Trophoblast cell (in vitro differentiated cells and primary cell): ENCODE results near the gene SLC2A6.

Experiments used
- DNase-seq, 2 donors: peaks; one replicate each; pipeline ENCODE4 v3.0.0-alpha.2; 2016
- H2AFZ ChIP-seq: 2 replicates; pipeline ENCODE4 v1.6.1; 2013; ENCODE audit warnings: low read length, moderate library complexity, mild to moderate bottlenecking; ENCODE audit not compliant: insufficient read depth, poor library complexity
- H2AK5ac ChIP-seq: 2 replicates; pipeline ENCODE4 v1.6.1; 2013; ENCODE audit warnings: mild to moderate bottlenecking, low read length
- H2BK120ac ChIP-seq: 2 replicates; pipeline ENCODE4 v1.6.1; 2013; ENCODE audit warnings: low read length, mild to moderate bottlenecking, moderate library complexity; ENCODE audit not compliant: insufficient read depth, poor library complexity
- H2BK12ac ChIP-seq: 2 replicates; pipeline ENCODE4 v1.6.1; 2013; ENCODE audit warnings: mild to moderate bottlenecking, low read length, moderate library complexity
- H2BK5ac ChIP-seq: 2 replicates; pipeline ENCODE4 v1.6.1; 2013; ENCODE audit warnings: low read length, low read depth, moderate library complexity, mild to moderate bottlenecking; ENCODE audit not compliant: poor library complexity
- H3K14ac ChIP-seq: 2 replicates; pipeline ENCODE4 v1.6.1; 2013; ENCODE audit warnings: mild to moderate bottlenecking, low read length
- H3K18ac ChIP-seq: 2 replicates; pipeline ENCODE4 v1.6.1; 2013; ENCODE audit warnings: mild to moderate bottlenecking, low read length
- H3K23ac ChIP-seq: 2 replicates; pipeline ENCODE4 v1.6.1; 2013; ENCODE audit warnings: low read length
- H3K27ac ChIP-seq: 2 replicates; pipeline ENCODE4 v1.5.1; 2013; ENCODE audit warnings: low read depth, mild to moderate bottlenecking, inconsistent platforms, low read length, moderate library complexity
- H3K27me3 ChIP-seq: 2 replicates; pipeline ENCODE4 v1.6.1; 2013; ENCODE audit warnings: inconsistent platforms, mild to moderate bottlenecking, low read length, moderate library complexity; ENCODE audit not compliant: insufficient read depth
- H3K36me3 ChIP-seq, 2 experiments: 1 replicate in 1 of 2; 2 replicates in 1 of 2; pipeline ENCODE4 v1.6.1; 2013; ENCODE audit warnings: low read length in 2 of 2, mild to moderate bottlenecking in 2 of 2, moderate library complexity in 1 of 2; ENCODE audit not compliant: insufficient read depth in 2 of 2, control insufficient read depth in 1 of 2
- H3K4ac ChIP-seq: 2 replicates; pipeline ENCODE4 v1.6.1; 2013; ENCODE audit warnings: low read depth, mild to moderate bottlenecking, low read length, moderate library complexity
- H3K4me1 ChIP-seq, 2 experiments: 1 replicate in 1 of 2; 2 replicates in 1 of 2; pipeline ENCODE4 v1.6.1; 2013; ENCODE audit warnings: low read length in 2 of 2, mild to moderate bottlenecking in 2 of 2, moderate library complexity in 1 of 2; ENCODE audit not compliant: insufficient read depth in 2 of 2, control insufficient read depth in 1 of 2
- H3K4me2 ChIP-seq: 2 replicates; pipeline ENCODE4 v1.6.1; 2013; ENCODE audit warnings: inconsistent platforms, mild to moderate bottlenecking, low read length, moderate library complexity
- H3K4me3 ChIP-seq: 2 replicates; pipeline ENCODE4 v1.5.1; 2013; ENCODE audit warnings: mild to moderate bottlenecking, low read depth, low read length, inconsistent platforms
- H3K79me1 ChIP-seq: one replicate; pipeline ENCODE4 v1.6.1; 2013; ENCODE audit warnings: low read length
- H3K79me2 ChIP-seq: 2 replicates; pipeline ENCODE4 v1.6.1; 2013; ENCODE audit warnings: low read length, mild to moderate bottlenecking; ENCODE audit not compliant: control insufficient read depth, insufficient read depth, poor library complexity
- H3K9ac ChIP-seq: 2 replicates; pipeline ENCODE4 v1.6.1; 2013; ENCODE audit warnings: mild to moderate bottlenecking, low read length
- H3K9me3 ChIP-seq: 2 replicates; pipeline ENCODE4 v1.6.1; 2013; ENCODE audit warnings: low read depth, mild to moderate bottlenecking, control low read depth, inconsistent platforms, low read length; ENCODE audit not compliant: insufficient read depth
- H4K12ac ChIP-seq: 2 replicates; pipeline ENCODE4 v1.6.1; 2013; ENCODE audit warnings: low read depth, mild to moderate bottlenecking, low read length, moderate library complexity
- H4K8ac ChIP-seq: 2 replicates; pipeline ENCODE4 v1.6.1; 2013; ENCODE audit warnings: low read depth, mild to moderate bottlenecking, low read length, moderate library complexity
- H4K91ac ChIP-seq: one replicate; pipeline ENCODE4 v1.6.1; 2013; ENCODE audit warnings: low read depth, mild to moderate bottlenecking, low read length, moderate library complexity
- WGBS: extraction: QIAGEN DNeasy Blood & Tissue Kit; methylation state at CpG from one replicate; pipeline ENCODE4 v1.1.7; 2013; ENCODE audit warnings: missing lambda C conversion rate; ENCODE audit not compliant: insufficient read length, insufficient coverage; ENCODE audit errors: extremely low coverage; 5-methylcytosine and 5-hydroxymethylcytosine counted together

Gene SLC2A6

GRCh38 chr9:133494636-133495326 lies 15.9 kb upstream of the SLC2A6 start:
- H3K79me2 ChIP-seq: no peaks in the 10 kb centered on the region
- peaks cover under 1 to 10% of the 10 kb centered on the region in 2 experiments for H3K4me1 ChIP-seq
- H3K4ac ChIP-seq: no peak overlapping the region
- H2AFZ ChIP-seq: no peak overlapping the region
- no peak overlapping the region for H4K8ac ChIP-seq
- H3K4me3 ChIP-seq: no peak overlapping the region
- H3K79me1 ChIP-seq: no peaks in the 10 kb centered on the region
- no peak overlapping the region for H2BK12ac ChIP-seq
- no peak overlapping the region for H3K27ac ChIP-seq
- peak overlapping the region; percentile 56 for H4K91ac ChIP-seq
- H2BK5ac ChIP-seq: no peak overlapping the region
- no peak overlapping the region for H2BK120ac ChIP-seq
- no peak overlapping the region for H3K4me2 ChIP-seq
- no peak overlapping the region for H2AK5ac ChIP-seq
- no CpG with 5 or more reads among the region's 24 CpGs for WGBS
- no peak overlapping the region for H3K23ac ChIP-seq
- H3K9me3 ChIP-seq: peaks cover 15% of the 10 kb centered on the region
- DNase-seq: no peak
- H4K12ac ChIP-seq: no peak overlapping the region
- H3K18ac ChIP-seq: no peak overlapping the region
- no peaks in the 10 kb centered on the region for H3K36me3 ChIP-seq
- no peaks in the 10 kb centered on the region for H3K27me3 ChIP-seq
- no peak overlapping the region for H3K9ac ChIP-seq
- H3K14ac ChIP-seq: no peak overlapping the region

GRCh38 chr9:133493845-133494540 lies 15.1 kb upstream of the SLC2A6 start:
- H3K4ac ChIP-seq: no peak overlapping the region
- H4K91ac ChIP-seq: peak overlapping the region; percentile 56
- no peak overlapping the region for H3K27ac ChIP-seq
- no peak overlapping the region for H3K14ac ChIP-seq
- no peaks in the 10 kb centered on the region for H3K79me2 ChIP-seq
- no peak for DNase-seq
- H4K12ac ChIP-seq: no peak overlapping the region
- peak overlapping the region; percentile 29 for H2AK5ac ChIP-seq
- no peak overlapping the region for H3K9ac ChIP-seq
- no peak overlapping the region for H2BK12ac ChIP-seq
- peaks cover 15% of the 10 kb centered on the region for H3K9me3 ChIP-seq
- H2AFZ ChIP-seq: no peak overlapping the region
- no peak overlapping the region for H2BK120ac ChIP-seq
- H3K79me1 ChIP-seq: no peaks in the 10 kb centered on the region
- H3K18ac ChIP-seq: no peak overlapping the region
- no peaks in the 10 kb centered on the region for H3K36me3 ChIP-seq
- no peak overlapping the region for H2BK5ac ChIP-seq
- H3K27me3 ChIP-seq: no peaks in the 10 kb centered on the region
- no peak overlapping the region for H3K23ac ChIP-seq
- WGBS: no CpG with 5 or more reads among the region's 23 CpGs
- no peak overlapping the region for H3K4me3 ChIP-seq
- no peak overlapping the region for H4K8ac ChIP-seq
- H3K4me2 ChIP-seq: no peak overlapping the region
- peaks cover 0 to 3% of the 10 kb centered on the region in 2 experiments for H3K4me1 ChIP-seq

GRCh38 chr9:133493428-133493827 lies 14.5 kb upstream of the SLC2A6 start:
- no peak overlapping the region for H3K4me2 ChIP-seq
- H4K91ac ChIP-seq: peak overlapping the region; percentile 11
- H2BK5ac ChIP-seq: no peak overlapping the region
- H3K4me3 ChIP-seq: no peak overlapping the region
- H3K27me3 ChIP-seq: no peaks in the 10 kb centered on the region
- no peaks in the 10 kb centered on the region for H3K36me3 ChIP-seq
- no peak overlapping the region for H2AK5ac ChIP-seq
- H2AFZ ChIP-seq: no peak overlapping the region
- H3K14ac ChIP-seq: no peak overlapping the region
- H3K18ac ChIP-seq: no peak overlapping the region
- H4K12ac ChIP-seq: no peak overlapping the region
- no peak overlapping the region for H2BK120ac ChIP-seq
- no peaks in the 10 kb centered on the region for H3K79me2 ChIP-seq
- peaks cover 12% of the 10 kb centered on the region for H3K9me3 ChIP-seq
- H3K4me1 ChIP-seq: peaks cover 0 to 3% of the 10 kb centered on the region in 2 experiments
- no CpG with 5 or more reads among the region's 11 CpGs for WGBS
- no peak overlapping the region for H3K27ac ChIP-seq
- no peak overlapping the region for H2BK12ac ChIP-seq
- H3K79me1 ChIP-seq: no peaks in the 10 kb centered on the region
- H4K8ac ChIP-seq: no peak overlapping the region
- no peak overlapping the region for H3K9ac ChIP-seq
- no peak overlapping the region for H3K4ac ChIP-seq
- DNase-seq: no peak
- H3K23ac ChIP-seq: no peak overlapping the region

GRCh38 chr9:133492061-133493021 lies 13.4 kb upstream of the SLC2A6 start:
- Histone ChIP-seq H2BK12ac (peak overlapping the region; percentile 19), H3K4me2 (no peak overlapping the region), H3K36me3 (no peaks in the 10 kb centered on the region), H3K9ac (no peak overlapping the region), H2BK120ac (no peak overlapping the region), H3K27ac (no peak overlapping the region), H2BK5ac (no peak overlapping the region), H3K23ac (no peak overlapping the region), H3K4me3 (no peak overlapping the region), H4K8ac (no peak overlapping the region), H3K4ac (no peak overlapping the region), H3K79me1 (no peaks in the 10 kb centered on the region), H4K12ac (no peak overlapping the region), H2AFZ (no peak overlapping the region), H3K27me3 (no peaks in the 10 kb centered on the region), H2AK5ac (no peak overlapping the region), H3K18ac (no peak overlapping the region), H3K4me1 (peaks cover 0 to 3% of the 10 kb centered on the region in 2 experiments), H3K9me3 (peaks cover 9% of the 10 kb centered on the region), H4K91ac (peak overlapping the region; percentile 15), H3K79me2 (no peaks in the 10 kb centered on the region), H3K14ac (no peak overlapping the region)
- WGBS: no CpG with 5 or more reads among the region's 33 CpGs
- no peak for DNase-seq
